ENCODE results near the gene HOXC12.
A peak's percentile ranks its signal among the peaks of the same experiment; 100 is the strongest.

Gene HOXC12

DNA sequence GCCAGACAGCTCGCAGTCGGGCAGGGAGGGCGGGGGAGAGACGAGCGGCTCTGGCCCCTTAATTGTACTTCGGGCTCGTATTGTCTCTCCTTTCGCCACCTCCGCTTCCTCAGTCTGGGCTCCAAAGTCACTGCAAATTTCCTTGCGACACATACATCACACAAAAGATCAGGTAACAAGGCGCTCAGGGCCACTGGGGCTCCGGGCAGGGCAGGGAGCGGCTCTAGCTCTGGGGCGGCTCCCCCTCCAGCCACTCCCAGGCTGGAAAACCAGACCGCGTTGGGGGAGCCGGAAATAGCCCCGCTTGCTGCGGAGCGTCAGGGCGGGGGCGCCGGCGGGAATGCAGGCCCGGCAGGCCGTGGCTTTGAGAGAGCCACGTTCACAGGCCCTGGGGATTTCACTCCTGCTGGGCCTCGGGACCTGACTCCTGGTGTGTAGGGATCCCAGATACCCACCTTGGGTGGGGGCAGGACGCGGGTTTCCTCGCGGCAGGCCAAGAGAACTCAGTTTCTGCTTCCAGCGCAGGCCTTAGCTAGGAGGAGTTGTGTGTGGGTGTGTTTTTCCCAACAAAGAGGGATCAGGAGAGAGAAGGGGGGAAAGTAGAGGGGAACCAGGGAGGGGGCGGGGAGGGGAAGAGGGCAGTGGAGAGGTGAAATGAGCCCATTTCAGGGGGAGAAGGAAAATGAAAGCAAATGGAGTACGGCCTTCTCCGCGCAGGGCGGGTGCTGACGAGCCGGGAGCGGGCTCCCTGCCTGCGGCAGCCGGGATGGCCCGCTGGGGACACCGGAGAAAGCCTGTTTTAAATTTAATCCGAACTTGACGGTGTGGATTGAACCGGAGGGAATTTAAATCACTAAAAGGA, 40.9 kb downstream of the HOXC12 start:
- H3K36me3 ChIP-seq (ENCODE audit: insufficient read depth, low read length): no peaks in the 10 kb centered on the region
- H3K27ac ChIP-seq (ENCODE audit: low read depth, low read length): peak overlapping the region; percentile 69
- no peaks in the 10 kb centered on the region for H3K79me2 ChIP-seq (ENCODE audit: control insufficient read depth, insufficient read depth, low read length, unreplicated experiment)
- peaks cover 8% of the 10 kb centered on the region for H3K4me1 ChIP-seq (ENCODE audit: control insufficient read depth, insufficient read depth, low read length, unreplicated experiment)
- peaks cover 76% of the 10 kb centered on the region for H3K27me3 ChIP-seq (ENCODE audit: insufficient read depth, low read length)
- peak overlapping the region; percentile 72 for H3K4me3 ChIP-seq (ENCODE audit: low read depth, low read length)
- H2AFZ ChIP-seq (ENCODE audit: low read length, unreplicated experiment): no peak overlapping the region

GRCh38 chr12:53996240-53997203, 41.8 kb downstream of the HOXC12 start:
- Histone ChIP-seq H3K4me3 (ENCODE audit: low read depth, low read length) (peak overlapping the region; percentile 72), H2AFZ (ENCODE audit: low read length, unreplicated experiment) (no peak overlapping the region), H3K79me2 (ENCODE audit: control insufficient read depth, insufficient read depth, low read length, unreplicated experiment) (peaks cover 3% of the 10 kb centered on the region), H3K27ac (ENCODE audit: low read depth, low read length) (peak overlapping the region; percentile 69; the same call in 1 of the 2 replicates), H3K36me3 (ENCODE audit: insufficient read depth, low read length) (no peaks in the 10 kb centered on the region), H3K4me1 (ENCODE audit: control insufficient read depth, insufficient read depth, low read length, unreplicated experiment) (no peaks in the 10 kb centered on the region), H3K27me3 (ENCODE audit: insufficient read depth, low read length) (peaks cover 70% of the 10 kb centered on the region)

- H3K27me3 ChIP-seq (ENCODE audit: insufficient read depth, low read length): peaks cover 60% of the 10 kb centered on the region
- H3K36me3 ChIP-seq (ENCODE audit: insufficient read depth, low read length): no peaks in the 10 kb centered on the region
- H3K4me3 ChIP-seq (ENCODE audit: low read depth, low read length): no peak overlapping the region
- peaks cover 3% of the 10 kb centered on the region for H3K79me2 ChIP-seq (ENCODE audit: control insufficient read depth, insufficient read depth, low read length, unreplicated experiment)
- no peak overlapping the region for H3K27ac ChIP-seq (ENCODE audit: low read depth, low read length)
- H2AFZ ChIP-seq (ENCODE audit: low read length, unreplicated experiment): no peak overlapping the region
- peaks cover 2% of the 10 kb centered on the region for H3K4me1 ChIP-seq (ENCODE audit: control insufficient read depth, insufficient read depth, low read length, unreplicated experiment)
These were observed 42.8 kb downstream of the HOXC12 start for GRCh38 chr12:53997204-53998109.

- H3K27ac ChIP-seq (ENCODE audit: low read depth, low read length): no peak overlapping the region
- H3K79me2 ChIP-seq (ENCODE audit: control insufficient read depth, insufficient read depth, low read length, unreplicated experiment): peaks cover 3% of the 10 kb centered on the region
- peaks cover 2% of the 10 kb centered on the region for H3K4me1 ChIP-seq (ENCODE audit: control insufficient read depth, insufficient read depth, low read length, unreplicated experiment)
- no peak overlapping the region for H3K4me3 ChIP-seq (ENCODE audit: low read depth, low read length)
- no peaks in the 10 kb centered on the region for H3K36me3 ChIP-seq (ENCODE audit: insufficient read depth, low read length)
- H2AFZ ChIP-seq (ENCODE audit: low read length, unreplicated experiment): no peak overlapping the region
- peaks cover 52% of the 10 kb centered on the region for H3K27me3 ChIP-seq (ENCODE audit: insufficient read depth, low read length)
These were observed 43.6 kb downstream of the HOXC12 start for GRCh38 chr12:53998110-53998899.

GRCh38 chr12:53998900-53999236, 44.2 kb downstream of the HOXC12 start:
- H2AFZ ChIP-seq (ENCODE audit: low read length, unreplicated experiment): no peak overlapping the region
- H3K79me2 ChIP-seq (ENCODE audit: control insufficient read depth, insufficient read depth, low read length, unreplicated experiment): peaks cover 3% of the 10 kb centered on the region
- peaks cover 46% of the 10 kb centered on the region for H3K27me3 ChIP-seq (ENCODE audit: insufficient read depth, low read length)
- H3K4me3 ChIP-seq (ENCODE audit: low read depth, low read length): peak overlapping the region; percentile 84
- peaks cover 2% of the 10 kb centered on the region for H3K4me1 ChIP-seq (ENCODE audit: control insufficient read depth, insufficient read depth, low read length, unreplicated experiment)
- no peak overlapping the region for H3K27ac ChIP-seq (ENCODE audit: low read depth, low read length)
- no peaks in the 10 kb centered on the region for H3K36me3 ChIP-seq (ENCODE audit: insufficient read depth, low read length)

GRCh38 chr12:53999559-54000115, 44.9 kb downstream of the HOXC12 start:
- H3K27me3 ChIP-seq (ENCODE audit: insufficient read depth, low read length): peaks cover 39% of the 10 kb centered on the region
- H3K4me3 ChIP-seq (ENCODE audit: low read depth, low read length): peak overlapping the region; percentile 84
- peak overlapping the region; percentile 37; the same call in 1 of the 2 replicates for H3K27ac ChIP-seq (ENCODE audit: low read depth, low read length)
- peaks cover 2% of the 10 kb centered on the region for H3K4me1 ChIP-seq (ENCODE audit: control insufficient read depth, insufficient read depth, low read length, unreplicated experiment)
- H3K36me3 ChIP-seq (ENCODE audit: insufficient read depth, low read length): no peaks in the 10 kb centered on the region
- H2AFZ ChIP-seq (ENCODE audit: low read length, unreplicated experiment): peak overlapping the region; percentile 62
- peaks cover 3% of the 10 kb centered on the region for H3K79me2 ChIP-seq (ENCODE audit: control insufficient read depth, insufficient read depth, low read length, unreplicated experiment)

GRCh38 chr12:54000116-54001114, 45.7 kb downstream of the HOXC12 start, which contains the start of gene HOXC9:
Gene HOXC9 (plus strand): TSS chr12:54000161. CDS start chr12:54000189, 28 bp downstream.
- peak within 1 kb of the TSS; percentile 62 for H2AFZ ChIP-seq (ENCODE audit: low read length, unreplicated experiment)
- H3K4me3 ChIP-seq (ENCODE audit: low read depth, low read length): peak within 1 kb of the TSS; percentile 84
- H3K4me1 ChIP-seq (ENCODE audit: control insufficient read depth, insufficient read depth, low read length, unreplicated experiment): peaks cover 2% of the 10 kb centered on the region
- peaks cover 33% of the 10 kb centered on the region for H3K27me3 ChIP-seq (ENCODE audit: insufficient read depth, low read length)
- no peaks in the 10 kb centered on the region for H3K36me3 ChIP-seq (ENCODE audit: insufficient read depth, low read length)
- peaks cover 3% of the 10 kb centered on the region for H3K79me2 ChIP-seq (ENCODE audit: control insufficient read depth, insufficient read depth, low read length, unreplicated experiment)
- H3K27ac ChIP-seq (ENCODE audit: low read depth, low read length): peak within 1 kb of the TSS; percentile 37; the same call in 1 of the 2 replicates

DNA sequence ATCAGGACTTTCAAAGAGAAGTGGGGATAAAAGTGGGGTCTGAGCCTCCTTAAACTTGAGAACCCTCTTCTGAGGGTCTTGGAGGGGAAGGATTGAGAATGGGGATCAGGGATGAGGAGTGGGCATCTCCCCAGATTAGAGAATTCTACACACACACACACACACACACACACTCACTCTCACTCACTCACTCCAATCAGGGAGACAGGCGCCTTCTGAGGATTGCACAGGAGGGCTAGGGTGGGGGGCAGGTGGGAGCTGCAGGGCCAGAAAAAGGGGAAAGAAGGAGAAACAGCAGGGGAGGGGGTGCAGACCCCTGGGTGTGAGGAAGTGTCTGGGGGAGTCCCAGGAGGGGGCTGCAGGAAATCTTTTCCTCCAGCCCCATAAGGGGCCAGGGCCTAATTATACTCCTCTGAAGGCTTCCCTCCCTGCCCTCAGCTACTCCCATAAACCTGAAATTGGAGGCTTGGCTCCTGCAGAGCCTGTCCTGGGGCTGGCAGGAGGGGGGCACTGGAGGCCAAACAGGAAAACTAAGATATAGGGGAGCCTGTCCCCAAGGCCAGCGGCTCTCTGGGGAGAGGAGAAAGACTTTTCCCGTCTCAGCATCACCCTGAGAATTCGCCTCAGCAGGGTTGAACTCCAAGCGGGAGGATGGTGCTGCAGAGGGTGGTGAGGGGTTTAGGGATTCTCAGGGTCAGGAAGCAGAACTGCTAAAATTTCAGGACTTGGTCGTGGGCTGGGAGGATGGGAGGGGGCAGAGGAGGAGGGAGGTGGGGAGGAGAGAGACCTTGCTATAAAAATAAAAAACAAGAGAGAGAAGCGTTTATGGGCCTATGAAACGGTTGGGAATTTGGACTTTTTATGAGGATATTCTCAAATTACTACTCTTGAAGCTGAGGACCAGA, 46.8 kb downstream of the HOXC12 start:
- Histone ChIP-seq H3K79me2 (ENCODE audit: control insufficient read depth, insufficient read depth, low read length, unreplicated experiment) (peaks cover 3% of the 10 kb centered on the region), H3K4me3 (ENCODE audit: low read depth, low read length) (peak overlapping the region; percentile 84), H2AFZ (ENCODE audit: low read length, unreplicated experiment) (no peak overlapping the region), H3K27ac (ENCODE audit: low read depth, low read length) (no peak overlapping the region), H3K4me1 (ENCODE audit: control insufficient read depth, insufficient read depth, low read length, unreplicated experiment) (peaks cover 6% of the 10 kb centered on the region), H3K36me3 (ENCODE audit: insufficient read depth, low read length) (no peaks in the 10 kb centered on the region), H3K27me3 (ENCODE audit: insufficient read depth, low read length) (peaks cover 25% of the 10 kb centered on the region)
